ENCODE data around the gene GPC6.

GRCh38 chr13:94073007-94073744 lies 846.6 kb downstream of the GPC6 start:
- TF ChIP-seq, protein P1, sequence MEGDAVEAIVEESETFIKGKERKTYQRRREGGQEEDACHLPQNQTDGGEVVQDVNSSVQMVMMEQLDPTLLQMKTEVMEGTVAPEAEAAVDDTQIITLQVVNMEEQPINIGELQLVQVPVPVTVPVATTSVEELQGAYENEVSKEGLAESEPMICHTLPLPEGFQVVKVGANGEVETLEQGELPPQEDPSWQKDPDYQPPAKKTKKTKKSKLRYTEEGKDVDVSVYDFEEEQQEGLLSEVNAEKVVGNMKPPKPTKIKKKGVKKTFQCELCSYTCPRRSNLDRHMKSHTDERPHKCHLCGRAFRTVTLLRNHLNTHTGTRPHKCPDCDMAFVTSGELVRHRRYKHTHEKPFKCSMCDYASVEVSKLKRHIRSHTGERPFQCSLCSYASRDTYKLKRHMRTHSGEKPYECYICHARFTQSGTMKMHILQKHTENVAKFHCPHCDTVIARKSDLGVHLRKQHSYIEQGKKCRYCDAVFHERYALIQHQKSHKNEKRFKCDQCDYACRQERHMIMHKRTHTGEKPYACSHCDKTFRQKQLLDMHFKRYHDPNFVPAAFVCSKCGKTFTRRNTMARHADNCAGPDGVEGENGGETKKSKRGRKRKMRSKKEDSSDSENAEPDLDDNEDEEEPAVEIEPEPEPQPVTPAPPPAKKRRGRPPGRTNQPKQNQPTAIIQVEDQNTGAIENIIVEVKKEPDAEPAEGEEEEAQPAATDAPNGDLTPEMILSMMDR (IDR thresholded peaks at IDR 0.05; ENCODE audit: low read length) = no peak
- no peak for TF ChIP-seq EZH2 (IDR thresholded peaks at IDR 0.05; ENCODE audit: borderline replicate concordance, low read length)

Data from OCI-LY1 (cell line).